Measurements from ENCODE around the gene TMEM184C.

The TMEM184C gene

DNA sequence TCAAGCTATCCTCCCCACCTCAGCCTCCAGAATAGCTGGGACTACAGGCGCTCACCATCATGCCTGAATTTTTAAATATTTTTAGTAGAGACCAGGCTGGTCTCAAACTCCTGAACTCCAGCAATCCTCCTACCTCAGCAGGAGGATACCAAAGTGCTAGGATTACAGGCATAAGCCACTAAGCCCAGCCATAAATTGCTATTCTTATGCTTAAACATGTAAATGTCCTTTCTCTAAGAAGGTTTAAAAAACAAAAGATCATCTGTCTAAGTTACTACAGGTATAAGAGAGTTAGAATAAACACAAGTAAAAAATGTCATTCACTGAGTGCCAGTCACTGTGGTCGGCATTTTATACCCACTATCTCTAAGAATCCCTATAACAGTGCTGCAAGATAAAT lies 38.4 kb downstream of the TMEM184C start:
- DNase-seq (ENCODE audit: low read depth): no peak

GRCh38 chr4:147658501-147658900 lies 41.3 kb downstream of the TMEM184C start:
- DNase-seq (ENCODE audit: low read depth): no peak

- DNase-seq (ENCODE audit: low read depth): no peak
Observed at GRCh38 chr4:147674073-147674472, 56.9 kb downstream of the TMEM184C start.

DNA sequence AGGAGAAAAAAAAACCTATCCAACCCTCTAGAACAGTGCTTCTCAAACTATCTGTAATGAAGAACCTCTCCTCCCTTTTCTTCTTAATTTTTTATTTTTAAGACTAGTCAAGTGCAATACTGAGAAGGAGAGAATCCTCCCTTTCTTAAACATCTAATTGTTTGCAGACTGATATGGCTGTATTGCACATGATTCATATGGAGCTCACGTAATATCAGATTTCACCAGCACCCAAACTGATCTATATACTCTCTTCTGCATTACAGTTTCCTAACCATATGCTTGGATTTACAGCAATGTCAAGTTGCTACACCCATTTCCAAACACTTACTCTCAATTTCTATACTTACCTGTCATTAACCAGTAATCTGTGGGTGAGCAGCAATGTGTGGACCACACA lies 57.3 kb downstream of the TMEM184C start:
- no peak for DNase-seq (ENCODE audit: low read depth)

- no peak for DNase-seq (ENCODE audit: low read depth)
Observed at GRCh38 chr4:147678106-147678505, 60.9 kb downstream of the TMEM184C start.

DNA sequence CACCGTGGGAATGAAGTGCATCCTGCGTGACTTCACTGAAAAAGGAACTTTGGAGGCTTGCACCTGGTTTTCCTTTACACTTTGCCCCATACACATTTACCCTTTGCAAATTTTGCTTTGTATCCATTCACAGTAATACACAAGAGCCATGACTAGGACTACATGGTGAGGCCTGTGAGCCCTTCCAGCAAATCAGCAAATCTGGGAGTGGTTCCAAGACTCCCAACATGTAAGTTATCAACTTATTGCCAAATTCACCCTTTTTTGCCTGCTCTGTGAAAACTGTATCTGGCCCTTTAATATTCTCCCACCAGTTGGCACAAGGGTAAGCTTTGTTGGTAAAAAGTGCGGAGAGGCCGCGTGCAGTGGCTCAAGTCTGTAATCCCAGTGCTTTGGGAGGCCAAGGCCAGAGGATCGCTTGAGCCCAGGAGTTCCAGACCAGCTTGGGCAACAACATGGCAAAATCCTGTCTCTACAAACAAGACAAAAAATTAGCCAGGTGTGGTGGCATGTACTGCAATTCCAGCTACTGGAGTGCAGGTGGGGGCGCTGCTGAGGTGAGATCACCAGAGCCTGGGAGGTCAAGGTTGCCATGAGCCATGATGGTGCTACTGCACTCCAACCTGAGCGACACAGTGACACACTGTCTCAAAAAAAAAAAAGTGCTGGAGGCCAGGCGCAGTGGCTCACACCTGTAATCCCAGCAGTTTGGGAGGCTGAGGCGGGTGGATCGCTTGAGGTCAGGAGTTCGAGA lies 61.8 kb downstream of the TMEM184C start:
- DNase-seq (ENCODE audit: low read depth): no peak

- DNase-seq (ENCODE audit: low read depth): no peak
Observed at GRCh38 chr4:147682755-147683154, 65.6 kb downstream of the TMEM184C start.

- DNase-seq (ENCODE audit: low read depth): no peak
Observed at GRCh38 chr4:147683188-147683591, 66.0 kb downstream of the TMEM184C start.

GRCh38 chr4:147683717-147684700 lies 66.8 kb downstream of the TMEM184C start, which contains the start of gene PRMT9:
Gene PRMT9 (minus strand): TSS chr4:147684163. CDS start chr4:147683987, 176 bp downstream.
- peak; percentile 68 for DNase-seq (ENCODE audit: low read depth)

- no peak for DNase-seq (ENCODE audit: low read depth)
Observed at GRCh38 chr4:147689067-147689466, 71.9 kb downstream of the TMEM184C start.

DNA sequence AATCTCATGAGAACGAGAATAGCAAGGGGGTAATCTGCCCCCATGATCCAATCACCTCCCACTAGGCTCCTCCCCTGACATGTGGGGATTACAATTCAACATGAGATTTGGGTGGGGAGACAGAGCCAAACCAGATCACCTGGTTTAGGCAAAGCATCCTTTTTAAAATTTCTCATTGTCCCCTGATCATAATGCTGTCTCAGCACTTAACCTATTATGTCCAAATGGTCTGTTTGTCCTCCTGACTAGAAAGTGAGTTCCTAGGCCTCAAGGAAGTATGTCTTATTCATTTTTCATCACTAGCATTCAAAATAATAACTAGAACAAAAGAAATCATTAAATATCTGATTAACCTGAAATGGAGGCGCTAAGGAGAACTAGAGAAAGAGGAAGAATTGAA lies 74.6 kb downstream of the TMEM184C start:
- DNase-seq (ENCODE audit: low read depth): no peak

- no peak for DNase-seq (ENCODE audit: low read depth)
Observed at GRCh38 chr4:147693218-147693617, 76.0 kb downstream of the TMEM184C start.

GRCh38 chr4:147696866-147697265 lies 79.7 kb downstream of the TMEM184C start:
- DNase-seq (ENCODE audit: low read depth): no peak

DNA sequence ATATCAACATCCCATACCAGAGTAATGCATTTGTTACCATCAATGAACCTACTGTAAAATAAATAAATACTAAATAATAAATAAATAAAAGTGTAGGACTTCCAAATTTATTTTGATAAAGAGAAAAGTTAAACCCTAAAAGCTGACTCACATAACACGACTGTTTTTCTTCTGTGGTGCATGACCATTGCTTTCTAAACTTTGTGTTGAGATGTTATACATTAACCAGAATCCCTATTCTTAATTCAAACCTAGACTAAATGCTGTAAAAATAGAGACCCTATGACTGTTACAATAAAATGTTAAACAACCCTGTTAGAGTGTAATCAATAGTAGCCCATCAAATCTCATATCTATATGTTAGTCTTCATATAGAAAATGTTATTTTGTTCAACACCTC lies 87.6 kb downstream of the TMEM184C start:
- no peak for DNase-seq (ENCODE audit: low read depth)

- DNase-seq (ENCODE audit: low read depth): no peak
Observed at GRCh38 chr4:147707892-147708672, 90.9 kb downstream of the TMEM184C start.

GRCh38 chr4:147709999-147710398 lies 92.8 kb downstream of the TMEM184C start:
- DNase-seq (ENCODE audit: low read depth): no peak

DNA sequence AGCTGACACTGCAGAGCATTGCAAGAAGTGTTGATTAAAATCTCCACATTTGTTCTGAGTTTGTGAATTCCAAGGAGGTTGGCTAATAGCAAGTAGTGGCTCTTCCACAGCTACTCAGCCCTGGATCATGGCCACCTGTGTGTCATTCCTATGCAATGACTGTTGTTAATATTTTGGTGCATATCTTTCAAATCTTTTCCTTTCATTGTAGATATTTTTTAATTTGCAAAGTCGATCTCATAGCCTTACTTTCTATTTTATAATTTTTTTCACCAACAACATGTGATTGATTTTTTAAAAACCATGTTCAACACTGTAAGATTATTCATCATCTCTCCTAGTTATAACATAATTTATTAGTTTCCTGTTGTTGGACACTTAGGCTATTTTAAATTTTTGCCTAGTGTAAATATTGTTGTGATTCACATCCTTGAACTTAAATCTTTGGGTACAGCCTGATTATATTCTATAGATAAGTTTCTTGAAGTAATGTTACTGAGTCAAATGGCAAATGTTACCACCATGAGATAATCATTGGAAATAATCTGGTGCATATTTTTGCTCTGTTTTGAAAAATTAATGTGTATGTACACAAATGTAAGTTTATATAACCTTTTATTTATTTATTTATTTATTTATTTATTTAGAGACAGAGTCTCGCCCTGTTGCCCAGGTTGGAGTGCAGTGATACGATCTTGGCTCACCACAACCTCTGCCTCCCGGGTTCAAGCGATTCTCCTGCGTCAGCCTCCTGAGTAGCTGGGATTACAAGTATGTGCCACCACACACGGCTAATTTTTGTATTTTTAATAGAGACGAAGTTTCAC lies 97.6 kb downstream of the TMEM184C start:
- DNase-seq (ENCODE audit: low read depth): peak; percentile 79

GRCh38 chr4:147717878-147718277 lies 100.7 kb downstream of the TMEM184C start:
- no peak for DNase-seq (ENCODE audit: low read depth)
